H1 (cell line): ENCODE data around the gene CCDC71. TPM values are rescaled to one million over a fixed set of nuclear protein-coding genes. Genes with fewer than 3 reads are reported as not detected.

ENCODE experiments used
- POLR2AphosphoS5 ChIP-seq: IDR thresholded peaks from 2 replicates; pipeline ENCODE4 v1.6.1; 2011; ENCODE audit warnings: low read depth, low read length
- SIN3A ChIP-seq, 2 experiments: IDR thresholded peaks in 1 of 2; conservative IDR thresholded peaks in 1 of 2; 2 replicates each; pipeline ENCODE4 v1.6.1; 2011 to 2012; ENCODE audit warnings: low read length in 2 of 2, improper control_type of control experiment in 1 of 2, low read depth in 1 of 2, mild to moderate bottlenecking in 1 of 2
- SP4 ChIP-seq: IDR thresholded peaks from 2 replicates; pipeline ENCODE4 v1.6.1; 2012; ENCODE audit warnings: low read length, inconsistent platforms
- polyA plus RNA-seq, 7 experiments: library from polyadenylated mRNA; depleted of rRNA in 3 of 7; stranded (reverse) in 5 of 7; unstranded in 2 of 7; fragments of >200 nt in 5 of 7; fragments of 200-250 nt in 2 of 7; gene quantifications; 1 replicate in 5 of 7; 2 replicates in 1 of 7; 4 replicates in 1 of 7; pipeline versions ENCODE4 v1.2.1 to v1.2.3, GENCODE V29; 2011 to 2013; ENCODE audit warnings: missing spikeins in 2 of 7, mixed read lengths in 2 of 7
- total RNA-seq: library from RNA; stranded (reverse); fragmentation: NEBNext Ultra II Directional; extraction: Animal tissue kit (Norgen Biotek cat#: 25700); gene quantifications from 2 replicates; pipeline ENCODE4 v1.2.1, GENCODE V29; 2021
- TF ChIP-seq, protein P1 (sequence below): IDR thresholded peaks from 2 replicates; pipeline ENCODE4 v1.6.1; 2012; ENCODE audit warnings: inconsistent platforms

The CCDC71 gene
- total and polyA plus RNA-seq, 2 of the 8 experiments (the other 6 are each of a cell fraction or from before 2014, with no cell fraction given): 26.7 to 57.4 TPM

DNA sequence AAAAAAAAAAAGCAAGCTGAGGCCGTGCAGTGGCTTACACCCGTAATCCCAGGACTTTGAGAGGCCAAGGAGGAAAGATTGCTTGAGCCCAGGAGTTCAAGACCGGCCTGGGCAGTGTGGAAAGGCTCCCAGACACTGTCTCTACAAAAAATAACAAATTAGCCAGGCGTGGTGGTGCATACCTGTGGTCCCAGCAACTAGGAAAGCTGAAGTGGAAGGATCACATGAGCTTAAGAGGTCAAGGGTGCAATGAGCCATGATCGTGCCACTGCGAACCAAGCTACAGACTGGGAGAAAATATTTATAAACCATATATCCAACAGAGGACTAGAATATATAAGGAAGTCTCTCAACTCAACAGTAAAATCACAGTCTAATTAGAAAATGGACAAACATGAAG is 15.2 kb upstream of the CCDC71 start (continued):
- no peak for TF ChIP-seq SIN3A (conservative IDR thresholded peaks at IDR 0.05 in 1 of 2, IDR thresholded peaks at IDR 0.05 in 1 of 2; ENCODE audit: low read depth in 1 of 2, low read length in 2 of 2)
- no peak for TF ChIP-seq POLR2AphosphoS5
- TF ChIP-seq, protein P1, sequence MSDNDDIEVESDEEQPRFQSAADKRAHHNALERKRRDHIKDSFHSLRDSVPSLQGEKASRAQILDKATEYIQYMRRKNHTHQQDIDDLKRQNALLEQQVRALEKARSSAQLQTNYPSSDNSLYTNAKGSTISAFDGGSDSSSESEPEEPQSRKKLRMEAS: no peak
- TF ChIP-seq SP4: no peak
